Islet of Langerhans (tissue), 1 donor: ENCODE data around the gene MRPL4.
"Not testable (repeated sequence)": the region's sequence is repeated elsewhere in the genome, so short reads cannot be mapped to it uniquely, and the experiment has no call there.

Experiments used
- FAIRE-seq: peaks from one replicate; lab custom pipeline; 2011; peaks lifted over from hg19 to GRCh38; lab: Jason Lieb, UNC

The MRPL4 gene

DNA sequence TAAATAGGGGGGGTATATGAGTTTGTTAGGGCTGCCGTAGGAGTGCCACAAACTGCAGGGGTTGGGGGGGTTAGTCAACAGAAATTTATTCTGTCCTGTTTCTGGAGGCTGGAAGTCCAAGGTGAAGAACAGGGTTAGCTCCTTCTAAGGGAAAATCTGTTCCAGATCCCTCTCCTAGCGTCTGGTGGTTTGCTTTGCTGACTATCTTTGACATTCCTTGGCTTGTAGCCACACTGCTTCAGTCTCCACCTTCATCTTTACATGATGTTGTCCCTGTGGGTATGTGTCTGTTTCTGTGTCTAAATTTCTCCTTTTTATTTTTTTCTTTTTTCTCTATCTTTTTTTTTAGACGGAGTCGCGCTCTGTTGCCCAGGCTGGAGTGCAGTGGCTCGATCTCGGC is 10.8 kb downstream of the MRPL4 start:
- no peak for FAIRE-seq

DNA sequence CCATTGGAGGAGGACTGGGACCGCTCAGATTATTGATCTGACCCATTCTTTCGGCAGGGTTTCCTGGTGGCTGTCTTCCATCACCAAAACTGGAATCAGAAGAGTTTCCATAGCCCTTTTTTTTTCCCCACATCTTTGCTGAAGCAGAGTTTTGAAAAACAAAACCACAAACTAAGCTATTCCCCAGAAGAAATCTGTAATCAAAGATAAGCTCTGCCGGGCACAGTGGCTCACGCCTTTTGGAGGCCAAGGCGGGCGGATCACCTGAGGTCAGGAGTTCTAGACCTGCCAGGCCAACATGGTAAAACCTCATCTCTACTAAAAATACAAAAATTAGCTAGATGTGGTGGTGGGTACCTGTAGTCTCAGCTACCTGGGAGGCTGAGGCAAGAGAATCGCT is 14.7 kb downstream of the MRPL4 start:
- FAIRE-seq = no peak

DNA sequence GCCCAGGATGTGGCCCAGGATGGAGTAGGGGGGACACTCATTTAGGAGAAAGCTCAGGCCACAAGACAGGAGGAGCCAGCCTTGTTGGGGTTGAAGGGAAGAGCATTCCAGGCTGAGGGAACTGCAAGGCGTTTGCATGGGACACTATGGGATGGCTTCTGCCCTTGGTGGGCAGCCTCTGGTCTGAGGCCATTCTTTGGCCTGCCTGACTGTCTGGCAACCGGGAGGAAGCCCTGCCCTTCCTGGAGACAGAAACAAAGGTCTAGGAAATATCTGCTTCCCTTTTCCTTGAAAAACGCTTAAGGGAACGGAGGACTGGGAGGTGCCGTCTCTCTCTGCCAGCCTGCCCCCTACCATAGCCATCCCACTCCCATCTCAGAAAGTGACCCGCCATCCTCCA is 16.1 kb downstream of the MRPL4 start:
- FAIRE-seq = no peak

DNA sequence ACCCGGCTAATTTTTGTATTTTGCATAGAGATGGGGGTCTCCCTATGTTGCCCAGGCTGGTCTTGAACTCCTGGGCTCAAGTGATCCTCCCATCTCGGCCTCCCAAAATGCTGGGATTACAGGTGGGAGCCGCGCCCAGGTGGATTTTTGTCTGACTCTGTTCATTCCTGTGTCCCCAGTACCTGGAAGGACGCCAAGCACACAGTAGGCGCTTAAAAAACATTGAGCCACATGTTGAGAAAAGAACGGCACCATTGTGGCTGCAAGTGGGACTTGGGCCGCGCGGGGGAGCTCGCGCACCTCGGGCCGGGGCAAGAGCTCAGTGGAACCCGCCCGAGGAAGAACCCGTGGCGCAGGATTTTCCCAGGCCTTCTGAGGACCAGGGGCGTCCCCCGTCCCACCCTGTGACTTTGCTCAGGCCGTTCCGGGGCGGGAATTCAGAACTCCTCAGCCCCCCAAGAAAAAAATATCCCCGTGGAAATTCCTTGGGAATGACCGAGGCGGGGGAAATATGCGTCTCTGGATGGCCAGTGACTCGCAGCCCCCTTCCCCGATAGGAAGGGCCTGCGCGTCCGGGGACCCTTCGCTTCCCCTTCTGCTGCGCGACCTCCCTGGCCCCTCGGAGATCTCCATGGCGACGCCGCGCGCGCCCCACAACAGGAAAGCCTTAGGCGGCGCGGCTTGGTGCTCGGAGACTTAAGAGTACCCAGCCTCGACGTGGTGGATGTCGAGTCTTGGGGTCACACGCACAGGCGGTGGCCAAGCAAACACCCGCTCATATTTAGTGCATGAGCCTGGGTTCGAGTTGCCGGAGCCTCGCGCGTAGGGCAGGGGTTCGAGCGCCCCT is 17.5 kb downstream of the MRPL4 start:
- FAIRE-seq = no peak

DNA sequence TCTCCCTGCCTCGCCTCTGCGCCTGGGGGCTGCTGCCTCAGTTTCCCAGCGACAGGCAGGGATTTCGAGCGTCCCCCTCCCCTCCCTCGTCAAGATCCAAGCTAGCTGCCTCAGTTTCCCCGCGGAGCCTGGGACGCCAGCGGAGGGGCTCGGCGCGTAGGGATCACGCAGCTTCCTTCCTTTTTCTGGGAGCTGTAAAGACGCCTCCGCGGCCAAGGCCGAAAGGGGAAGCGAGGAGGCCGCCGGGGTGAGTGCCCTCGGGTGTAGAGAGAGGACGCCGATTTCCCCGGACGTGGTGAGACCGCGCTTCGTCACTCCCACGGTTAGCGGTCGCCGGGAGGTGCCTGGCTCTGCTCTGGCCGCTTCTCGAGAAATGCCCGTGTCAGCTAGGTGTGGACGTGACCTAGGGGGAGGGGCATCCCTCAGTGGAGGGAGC is 18.2 kb downstream of the MRPL4 start:
- no peak for FAIRE-seq

DNA sequence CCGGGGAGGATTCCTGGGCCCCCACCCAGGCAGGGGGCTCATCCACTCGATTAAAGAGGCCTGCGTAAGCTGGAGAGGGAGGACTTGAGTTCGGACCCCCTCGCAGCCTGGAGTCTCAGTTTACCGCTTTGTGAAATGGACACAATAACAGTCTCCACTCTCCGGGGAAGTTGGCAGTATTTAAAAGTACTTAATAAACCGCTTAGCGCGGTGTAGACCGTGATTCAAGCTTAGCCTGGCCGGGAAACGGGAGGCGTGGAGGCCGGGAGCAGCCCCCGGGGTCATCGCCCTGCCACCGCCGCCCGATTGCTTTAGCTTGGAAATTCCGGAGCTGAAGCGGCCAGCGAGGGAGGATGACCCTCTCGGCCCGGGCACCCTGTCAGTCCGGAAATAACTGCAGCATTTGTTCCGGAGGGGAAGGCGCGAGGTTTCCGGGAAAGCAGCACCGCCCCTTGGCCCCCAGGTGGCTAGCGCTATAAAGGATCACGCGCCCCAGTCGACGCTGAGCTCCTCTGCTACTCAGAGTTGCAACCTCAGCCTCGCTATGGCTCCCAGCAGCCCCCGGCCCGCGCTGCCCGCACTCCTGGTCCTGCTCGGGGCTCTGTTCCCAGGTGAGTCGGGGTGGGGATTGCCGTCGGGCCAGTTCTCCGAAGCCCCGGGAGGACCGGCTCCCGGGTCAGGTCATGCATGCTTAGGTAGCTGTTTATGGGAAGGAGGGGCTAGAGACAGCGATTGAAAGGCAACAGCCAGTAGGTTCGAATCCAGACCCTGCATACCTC is 18.8 kb downstream of the MRPL4 start, which contains the start of gene ICAM1:
ICAM1 (plus strand) TSS at position 505 of the 779 bp plus-strand sequence; CDS start at position 545, 40 bp downstream.
- FAIRE-seq = no peak

DNA sequence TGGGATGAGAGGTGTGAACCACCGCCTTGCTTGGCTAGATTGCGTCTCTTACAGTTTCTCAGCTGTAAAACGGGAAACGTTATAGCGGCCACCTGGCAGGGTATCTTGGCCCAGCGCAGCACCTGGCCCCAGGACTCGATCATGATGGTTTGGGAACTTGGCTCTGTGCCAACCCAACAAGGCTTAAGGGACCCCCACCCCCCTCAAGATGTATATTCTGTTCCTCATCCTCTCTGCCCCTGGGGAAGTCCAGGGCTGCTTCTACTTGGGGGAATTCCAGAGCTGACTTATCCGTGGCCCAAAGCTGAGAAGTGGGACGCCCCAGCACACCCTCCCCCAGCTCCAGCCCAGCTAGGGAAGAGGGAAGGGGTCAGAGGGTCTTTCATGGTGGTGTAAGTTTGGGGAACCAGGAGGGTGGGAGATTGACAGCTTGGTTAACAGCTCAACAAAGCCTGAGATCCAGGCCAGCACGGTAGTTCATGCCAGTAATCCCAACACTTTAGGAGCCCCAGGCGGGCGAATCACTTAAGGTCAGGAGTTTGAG is 19.6 kb downstream of the MRPL4 start:
- FAIRE-seq = no peak

DNA sequence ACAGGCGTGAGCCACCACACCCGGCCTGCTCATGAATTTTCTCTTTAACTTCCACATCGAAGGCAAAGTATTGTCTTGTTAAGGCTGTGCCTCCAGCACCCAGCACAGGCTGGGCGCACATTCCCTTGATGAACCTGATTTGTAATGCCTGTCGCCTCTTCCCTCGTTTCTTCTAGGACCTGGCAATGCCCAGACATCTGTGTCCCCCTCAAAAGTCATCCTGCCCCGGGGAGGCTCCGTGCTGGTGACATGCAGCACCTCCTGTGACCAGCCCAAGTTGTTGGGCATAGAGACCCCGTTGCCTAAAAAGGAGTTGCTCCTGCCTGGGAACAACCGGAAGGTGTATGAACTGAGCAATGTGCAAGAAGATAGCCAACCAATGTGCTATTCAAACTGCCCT is 22.6 kb downstream of the MRPL4 start:
- FAIRE-seq = no peak

DNA sequence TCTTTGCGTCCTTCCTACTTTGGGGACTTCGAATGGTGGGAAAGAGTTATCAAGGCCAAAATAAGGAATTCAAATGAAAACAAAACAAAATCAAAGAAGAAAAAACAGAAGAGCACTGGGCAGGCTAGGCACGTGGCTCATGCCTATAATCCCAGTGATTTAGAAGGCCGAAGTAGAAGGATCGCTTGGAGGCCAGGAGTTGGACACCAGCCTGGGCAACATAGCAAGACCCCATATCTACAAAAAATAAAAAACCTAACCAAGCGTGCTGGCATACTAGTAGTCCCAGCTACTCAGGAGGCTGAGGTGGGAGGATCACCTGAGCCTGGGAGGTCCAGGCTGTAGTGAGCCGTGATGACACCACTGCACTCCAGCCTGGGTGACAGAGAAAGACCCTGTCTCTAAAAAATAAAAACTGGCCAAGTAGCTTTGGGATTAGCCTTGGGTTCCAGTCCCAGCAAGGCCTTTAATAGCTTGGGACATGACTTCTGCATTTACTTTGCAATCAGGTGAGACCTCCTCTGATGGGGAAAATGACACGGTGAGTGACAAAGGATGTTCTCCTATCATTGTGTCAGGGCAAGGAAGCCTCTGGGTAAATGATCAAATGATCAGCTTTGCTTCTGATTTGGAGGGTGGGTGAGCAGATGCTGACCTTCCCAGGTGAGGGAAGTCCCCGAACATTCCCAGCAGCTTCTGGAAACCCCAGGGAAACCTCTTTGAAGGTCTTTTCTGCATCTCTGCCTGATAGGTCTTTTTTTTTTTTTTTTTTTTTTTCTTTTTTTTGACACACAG is 26.0 kb downstream of the MRPL4 start:
- FAIRE-seq = no peak

DNA sequence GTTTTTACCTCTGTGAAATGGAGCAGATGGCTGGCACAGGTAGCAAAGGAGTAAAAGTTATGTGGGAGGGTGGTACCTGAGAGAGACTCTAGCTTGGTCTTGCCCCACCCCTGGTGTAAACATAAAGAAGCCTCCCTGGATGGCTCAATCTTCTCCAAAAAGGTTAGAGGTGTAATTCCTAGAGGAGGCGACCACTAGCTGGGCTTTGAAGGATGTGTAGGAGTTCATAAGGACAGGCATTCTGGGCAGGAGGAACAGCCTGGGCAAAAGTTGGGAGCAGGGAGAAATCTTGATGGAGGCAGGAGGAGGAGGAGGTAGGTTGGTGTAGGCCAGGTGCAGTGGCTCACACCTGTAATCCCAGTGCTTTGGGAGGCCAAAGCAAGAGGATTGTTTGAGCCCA is 26.9 kb downstream of the MRPL4 start:
- FAIRE-seq = no peak

DNA sequence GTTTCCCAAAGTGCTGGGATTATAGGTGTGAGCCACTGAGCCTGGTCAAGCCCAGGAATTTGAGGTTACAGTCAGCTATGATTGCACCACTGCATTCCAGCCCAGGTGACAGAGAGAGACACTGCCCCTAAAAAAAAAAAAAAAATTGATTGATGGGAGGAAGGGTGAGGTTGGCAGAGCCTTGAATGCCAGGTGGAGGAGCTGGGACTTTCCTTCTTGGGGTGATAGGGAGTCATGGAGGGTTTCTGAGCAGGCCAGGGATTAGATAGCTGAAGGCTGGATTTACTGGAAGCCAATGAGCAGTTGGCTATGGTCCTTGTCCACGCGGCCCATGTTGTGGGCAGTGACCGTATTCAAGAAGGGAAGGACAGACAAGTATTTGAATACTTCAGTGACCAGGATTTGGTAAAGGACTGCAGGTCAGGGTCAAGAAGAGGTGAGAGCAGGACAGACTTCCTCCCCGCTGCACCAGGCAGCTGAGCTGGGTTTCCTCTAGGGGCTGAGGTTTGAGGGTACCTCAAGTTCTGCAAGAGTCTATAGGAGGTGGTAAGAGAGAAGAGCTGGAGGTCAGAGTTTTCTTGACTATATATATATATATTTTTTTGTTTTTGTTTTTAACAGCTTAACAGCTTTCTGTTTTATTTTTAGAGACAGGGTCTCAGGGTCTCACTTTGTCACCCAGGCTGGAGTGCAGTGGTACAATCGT is 27.9 kb downstream of the MRPL4 start:
- FAIRE-seq = no peak

DNA sequence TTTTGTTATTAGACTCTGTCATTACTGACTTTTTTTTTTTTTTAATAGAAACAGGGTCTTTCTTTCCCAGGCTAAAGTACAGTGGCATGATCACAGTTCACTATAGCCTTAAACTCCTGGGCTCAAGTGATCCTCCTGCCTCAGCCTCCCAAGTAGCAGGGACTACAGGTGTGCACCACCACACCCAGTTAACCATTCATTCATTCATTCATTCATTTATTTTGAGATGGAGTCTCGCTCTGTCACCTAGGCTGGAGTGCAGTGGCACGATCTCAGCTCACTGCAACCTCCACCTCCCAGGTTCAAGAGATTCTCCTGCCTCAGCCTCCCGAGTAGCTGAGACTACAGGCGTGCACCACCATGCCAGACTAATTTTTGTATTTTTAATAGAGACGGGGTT is 30.0 kb downstream of the MRPL4 start:
- FAIRE-seq = not testable (repeated sequence)

DNA sequence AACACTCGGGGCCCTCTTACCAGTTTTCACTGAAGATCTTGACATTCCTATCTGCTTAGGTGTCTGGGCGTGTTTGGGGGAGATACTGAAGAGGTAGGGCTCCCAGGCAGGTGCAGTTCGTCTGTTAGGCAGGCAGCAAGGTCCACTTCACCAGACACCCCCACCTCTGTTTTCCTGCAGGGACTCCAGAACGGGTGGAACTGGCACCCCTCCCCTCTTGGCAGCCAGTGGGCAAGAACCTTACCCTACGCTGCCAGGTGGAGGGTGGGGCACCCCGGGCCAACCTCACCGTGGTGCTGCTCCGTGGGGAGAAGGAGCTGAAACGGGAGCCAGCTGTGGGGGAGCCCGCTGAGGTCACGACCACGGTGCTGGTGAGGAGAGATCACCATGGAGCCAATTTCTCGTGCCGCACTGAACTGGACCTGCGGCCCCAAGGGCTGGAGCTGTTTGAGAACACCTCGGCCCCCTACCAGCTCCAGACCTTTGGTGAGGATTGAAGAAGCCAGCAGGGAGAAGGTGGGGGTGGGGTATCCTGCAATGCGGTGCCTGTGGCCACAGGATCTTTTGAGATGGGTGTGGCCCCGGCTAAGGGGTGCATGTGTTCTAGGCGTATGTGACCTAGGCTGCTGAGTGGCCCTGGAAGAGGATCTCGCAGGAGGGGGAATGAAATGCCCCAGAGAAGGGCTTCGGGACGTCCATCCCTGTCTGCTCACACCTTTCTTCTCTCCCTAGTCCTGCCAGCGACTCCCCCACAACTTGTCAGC is 31.5 kb downstream of the MRPL4 start:
- FAIRE-seq = no peak

DNA sequence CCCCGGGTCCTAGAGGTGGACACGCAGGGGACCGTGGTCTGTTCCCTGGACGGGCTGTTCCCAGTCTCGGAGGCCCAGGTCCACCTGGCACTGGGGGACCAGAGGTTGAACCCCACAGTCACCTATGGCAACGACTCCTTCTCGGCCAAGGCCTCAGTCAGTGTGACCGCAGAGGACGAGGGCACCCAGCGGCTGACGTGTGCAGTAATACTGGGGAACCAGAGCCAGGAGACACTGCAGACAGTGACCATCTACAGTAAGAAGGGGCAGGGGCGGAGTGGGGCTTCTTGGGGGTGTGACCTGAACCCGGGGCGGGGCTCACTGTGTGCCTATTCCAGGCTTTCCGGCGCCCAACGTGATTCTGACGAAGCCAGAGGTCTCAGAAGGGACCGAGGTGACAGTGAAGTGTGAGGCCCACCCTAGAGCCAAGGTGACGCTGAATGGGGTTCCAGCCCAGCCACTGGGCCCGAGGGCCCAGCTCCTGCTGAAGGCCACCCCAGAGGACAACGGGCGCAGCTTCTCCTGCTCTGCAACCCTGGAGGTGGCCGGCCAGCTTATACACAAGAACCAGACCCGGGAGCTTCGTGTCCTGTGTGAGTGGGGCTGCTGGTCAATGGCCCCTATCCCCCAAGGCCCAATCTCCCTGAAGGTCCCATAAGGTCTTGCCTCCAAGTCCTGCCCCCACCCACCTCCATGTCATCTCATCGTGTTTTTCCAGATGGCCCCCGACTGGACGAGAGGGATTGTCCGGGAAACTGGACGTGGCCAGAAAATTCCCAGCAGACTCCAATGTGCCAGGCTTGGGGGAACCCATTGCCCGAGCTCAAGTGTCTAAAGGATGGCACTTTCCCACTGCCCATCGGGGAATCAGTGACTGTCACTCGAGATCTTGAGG is 32.3 kb downstream of the MRPL4 start:
- FAIRE-seq = no peak

DNA sequence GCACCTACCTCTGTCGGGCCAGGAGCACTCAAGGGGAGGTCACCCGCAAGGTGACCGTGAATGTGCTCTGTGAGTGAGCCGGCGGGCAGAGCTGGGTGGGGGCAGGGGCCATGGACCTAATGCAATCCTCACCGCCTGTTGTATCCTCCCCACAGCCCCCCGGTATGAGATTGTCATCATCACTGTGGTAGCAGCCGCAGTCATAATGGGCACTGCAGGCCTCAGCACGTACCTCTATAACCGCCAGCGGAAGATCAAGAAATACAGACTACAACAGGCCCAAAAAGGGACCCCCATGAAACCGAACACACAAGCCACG is 32.9 kb downstream of the MRPL4 start:
- FAIRE-seq = no peak

DNA sequence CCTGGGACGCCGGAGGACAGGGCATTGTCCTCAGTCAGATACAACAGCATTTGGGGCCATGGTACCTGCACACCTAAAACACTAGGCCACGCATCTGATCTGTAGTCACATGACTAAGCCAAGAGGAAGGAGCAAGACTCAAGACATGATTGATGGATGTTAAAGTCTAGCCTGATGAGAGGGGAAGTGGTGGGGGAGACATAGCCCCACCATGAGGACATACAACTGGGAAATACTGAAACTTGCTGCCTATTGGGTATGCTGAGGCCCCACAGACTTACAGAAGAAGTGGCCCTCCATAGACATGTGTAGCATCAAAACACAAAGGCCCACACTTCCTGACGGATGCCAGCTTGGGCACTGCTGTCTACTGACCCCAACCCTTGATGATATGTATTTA is 33.4 kb downstream of the MRPL4 start:
- FAIRE-seq = no peak

DNA sequence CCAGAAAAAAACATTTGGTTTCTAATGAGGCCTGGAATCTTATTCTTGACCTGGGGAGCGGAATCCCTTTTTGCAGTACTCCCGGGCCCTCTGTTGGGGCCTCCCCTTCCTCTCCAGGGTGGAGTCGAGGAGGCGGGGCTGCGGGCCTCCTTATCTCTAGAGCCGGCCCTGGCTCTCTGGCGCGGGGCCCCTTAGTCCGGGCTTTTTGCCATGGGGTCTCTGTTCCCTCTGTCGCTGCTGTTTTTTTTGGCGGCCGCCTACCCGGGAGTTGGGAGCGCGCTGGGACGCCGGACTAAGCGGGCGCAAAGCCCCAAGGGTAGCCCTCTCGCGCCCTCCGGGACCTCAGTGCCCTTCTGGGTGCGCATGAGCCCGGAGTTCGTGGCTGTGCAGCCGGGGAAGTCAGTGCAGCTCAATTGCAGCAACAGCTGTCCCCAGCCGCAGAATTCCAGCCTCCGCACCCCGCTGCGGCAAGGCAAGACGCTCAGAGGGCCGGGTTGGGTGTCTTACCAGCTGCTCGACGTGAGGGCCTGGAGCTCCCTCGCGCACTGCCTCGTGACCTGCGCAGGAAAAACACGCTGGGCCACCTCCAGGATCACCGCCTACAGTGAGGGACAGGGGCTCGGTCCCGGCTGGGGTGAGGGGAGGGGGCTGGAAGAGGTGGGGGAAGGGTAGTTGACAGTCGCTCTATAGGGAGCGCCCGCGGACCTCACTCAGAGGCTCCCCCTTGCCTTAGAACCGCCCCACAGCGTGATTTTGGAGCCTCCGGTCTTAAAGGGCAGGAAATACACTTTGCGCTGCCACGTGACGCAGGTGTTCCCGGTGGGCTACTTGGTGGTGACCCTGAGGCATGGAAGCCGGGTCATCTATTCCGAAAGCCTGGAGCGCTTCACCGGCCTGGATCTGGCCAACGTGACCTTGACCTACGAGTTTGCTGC is 35.1 kb downstream of the MRPL4 start, which contains the start of gene ICAM4:
ICAM4 (plus strand) TSS at position 153 of the 935 bp plus-strand sequence; CDS start at position 211, 58 bp downstream.
- FAIRE-seq = no peak

DNA sequence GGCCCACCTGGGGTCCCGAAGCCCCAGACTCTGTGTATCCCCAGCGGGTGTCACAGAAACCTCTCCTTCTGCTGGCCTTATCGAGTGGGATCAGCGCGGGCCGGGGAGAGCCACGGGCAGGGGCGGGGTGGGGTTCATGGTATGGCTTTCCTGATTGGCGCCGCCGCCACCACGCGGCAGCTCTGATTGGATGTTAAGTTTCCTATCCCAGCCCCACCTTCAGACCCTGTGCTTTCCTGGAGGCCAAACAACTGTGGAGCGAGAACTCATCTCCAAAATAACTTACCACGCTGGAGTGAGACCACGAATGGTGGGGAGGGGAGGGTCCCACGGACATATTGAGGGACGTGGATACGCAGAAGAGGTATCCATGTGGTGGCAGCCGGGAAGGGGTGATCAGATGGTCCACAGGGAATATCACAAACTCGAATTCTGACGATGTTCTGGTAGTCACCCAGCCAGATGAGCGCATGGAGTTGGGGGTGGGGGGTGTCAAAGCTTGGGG is 36.7 kb downstream of the MRPL4 start:
- no peak for FAIRE-seq
